Activated CD8-positive, alpha-beta T cell treated with anti-CD3 and anti-CD28 coated beads for 36 hours (primary cell): ENCODE data around the gene GPR176. TPM values are rescaled to one million over a fixed set of nuclear protein-coding genes. Genes with fewer than 3 reads are reported as not detected.

Source experiments
- ATAC-seq: fragments of 200-7000 bp; cut with Tn5 transposase; one replicate; pipeline ENCODE4 v1.10.0; 2021; ENCODE audit warnings: mild to moderate bottlenecking, moderate library complexity
- CTCF ChIA-PET: fragments of 350-600 bp; sonication (Branson Sonifier 250); formaldehyde crosslinking; loops from one replicate; lab custom pipeline; 2021; ENCODE audit warnings: antibody characterized with exemption; lab: Charles Lee
- POLR2A ChIA-PET: fragments of 350-600 bp; sonication (Branson Sonifier 250); formaldehyde crosslinking; loops from one replicate; lab custom pipeline; 2021; ENCODE audit warnings: antibody characterized with exemption; lab: Charles Lee
- DNase-seq: peaks from one replicate; pipeline ENCODE4 v3.0.0-alpha.2; 2020
- H3K27ac Mint-ChIP-seq: one replicate; pipeline ENCODE4 v1.8.0; 2021; ENCODE audit warnings: mild to moderate bottlenecking, mixed read lengths
- H3K27me3 Mint-ChIP-seq: one replicate; pipeline ENCODE4 v1.8.0; 2021; ENCODE audit warnings: mixed read lengths
- H3K36me3 Mint-ChIP-seq: one replicate; pipeline ENCODE4 v1.8.0; 2021; ENCODE audit warnings: low read depth, mixed read lengths
- H3K4me1 Mint-ChIP-seq: one replicate; pipeline ENCODE4 v1.8.0; 2021; ENCODE audit warnings: low read depth, mixed read lengths
- H3K4me3 Mint-ChIP-seq: one replicate; pipeline ENCODE4 v1.8.0; 2021; ENCODE audit warnings: mild to moderate bottlenecking, moderate library complexity, mixed read lengths
- H3K9me3 Mint-ChIP-seq: one replicate; pipeline ENCODE4 v1.8.0; 2021; ENCODE audit warnings: mixed read lengths
- intact Hi-C: fragments of 100-400 bp; cut with micrococcal nuclease; formaldehyde crosslinking; loops from one replicate; pipeline ENCODE4 v1.10.0; 2022
- total RNA-seq, 2 experiments: library from RNA; stranded (reverse); gene quantifications; one replicate each; pipeline ENCODE4 v1.2.3, GENCODE V29; 2021
- TF ChIP-seq, protein P1 (sequence below): fragments of 200-600 bp; IDR thresholded peaks from one replicate; pipeline ENCODE4 v1.8.0; 2022; ENCODE audit warnings: antibody characterized with exemption, mild to moderate bottlenecking

The GPR176 gene
- total RNA-seq, 2 experiments from 2014 or later, result 0.13 to 0.16 TPM

DNA sequence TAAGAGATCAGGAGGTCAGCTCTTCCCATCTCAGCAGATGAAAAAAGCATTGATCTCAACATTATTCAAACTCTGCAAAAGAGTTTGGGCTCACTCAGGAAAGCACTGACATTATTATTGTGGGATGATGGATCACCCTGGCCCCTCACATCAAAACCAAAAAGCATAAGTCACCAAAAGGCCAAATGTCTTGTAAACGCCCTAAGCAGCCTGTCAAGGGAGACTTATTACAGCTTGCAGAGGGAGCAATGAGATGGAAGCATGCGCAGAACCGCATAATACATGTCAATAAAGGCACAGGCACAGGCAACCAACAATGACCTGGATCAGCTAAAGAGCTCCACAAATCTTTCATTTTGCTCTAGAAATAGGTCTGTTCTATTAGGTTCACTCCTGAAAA is 142.0 kb downstream of the GPR176 start:
- H3K4me3 Mint-ChIP-seq, result no peak overlapping the region
- ChIA-PET CTCF (interaction anchor here (1.0 to 1.3 kb wide), 2 partner anchors 8 to 21 kb away, joined by 3 to 9 read pairs; no protein-coding TSS in a partner anchor), POLR2A (interaction anchor here (1.3 kb wide), 1 partner anchor 9 kb away, joined by 3 read pairs; no protein-coding TSS in a partner anchor)
- no peaks in the 10 kb centered on the region for H3K36me3 Mint-ChIP-seq
- ATAC-seq (no peak), DNase-seq (no peak)
- peaks cover 24% of the 10 kb centered on the region for H3K4me1 Mint-ChIP-seq
- intact Hi-C loops, result no loop called here
- TF ChIP-seq, protein P1, sequence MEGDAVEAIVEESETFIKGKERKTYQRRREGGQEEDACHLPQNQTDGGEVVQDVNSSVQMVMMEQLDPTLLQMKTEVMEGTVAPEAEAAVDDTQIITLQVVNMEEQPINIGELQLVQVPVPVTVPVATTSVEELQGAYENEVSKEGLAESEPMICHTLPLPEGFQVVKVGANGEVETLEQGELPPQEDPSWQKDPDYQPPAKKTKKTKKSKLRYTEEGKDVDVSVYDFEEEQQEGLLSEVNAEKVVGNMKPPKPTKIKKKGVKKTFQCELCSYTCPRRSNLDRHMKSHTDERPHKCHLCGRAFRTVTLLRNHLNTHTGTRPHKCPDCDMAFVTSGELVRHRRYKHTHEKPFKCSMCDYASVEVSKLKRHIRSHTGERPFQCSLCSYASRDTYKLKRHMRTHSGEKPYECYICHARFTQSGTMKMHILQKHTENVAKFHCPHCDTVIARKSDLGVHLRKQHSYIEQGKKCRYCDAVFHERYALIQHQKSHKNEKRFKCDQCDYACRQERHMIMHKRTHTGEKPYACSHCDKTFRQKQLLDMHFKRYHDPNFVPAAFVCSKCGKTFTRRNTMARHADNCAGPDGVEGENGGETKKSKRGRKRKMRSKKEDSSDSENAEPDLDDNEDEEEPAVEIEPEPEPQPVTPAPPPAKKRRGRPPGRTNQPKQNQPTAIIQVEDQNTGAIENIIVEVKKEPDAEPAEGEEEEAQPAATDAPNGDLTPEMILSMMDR, result no peak
- H3K9me3 Mint-ChIP-seq, result no peaks in the 10 kb centered on the region
- no peaks in the 10 kb centered on the region for H3K27me3 Mint-ChIP-seq
- no peak overlapping the region for H3K27ac Mint-ChIP-seq

DNA sequence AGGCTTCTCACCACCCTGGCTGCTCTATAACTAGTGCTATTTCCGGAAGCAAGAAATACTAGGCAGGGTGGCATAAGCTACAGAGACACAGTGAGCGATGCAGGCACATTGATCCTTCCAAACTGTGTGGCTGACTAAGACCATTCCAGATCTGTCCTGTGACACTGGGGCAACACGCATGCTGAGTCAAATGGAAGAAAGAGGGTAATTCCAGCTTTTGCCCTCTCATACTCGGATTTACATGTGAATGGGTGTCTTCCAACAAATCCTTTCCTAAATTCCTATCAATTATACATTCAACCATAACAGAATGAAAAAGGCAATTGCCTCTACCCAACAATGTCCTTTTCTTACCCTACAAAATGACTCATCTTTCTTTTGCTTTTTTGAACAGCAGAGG is 142.6 kb downstream of the GPR176 start:
- ChIA-PET CTCF (interaction anchor here (1.0 to 1.3 kb wide), 2 partner anchors 8 to 20 kb away, joined by 3 to 9 read pairs; no protein-coding TSS in a partner anchor), POLR2A (interaction anchor here (1.3 kb wide), 1 partner anchor 10 kb away, joined by 3 read pairs; no protein-coding TSS in a partner anchor)
- ATAC-seq (no peak), DNase-seq (no peak)
- H3K4me1 Mint-ChIP-seq, result peaks cover 24% of the 10 kb centered on the region
- no peak overlapping the region for H3K4me3 Mint-ChIP-seq
- H3K9me3 Mint-ChIP-seq, result no peaks in the 10 kb centered on the region
- H3K36me3 Mint-ChIP-seq, result no peaks in the 10 kb centered on the region
- intact Hi-C loops, result no loop called here
- TF ChIP-seq, protein P1, result no peak
- H3K27ac Mint-ChIP-seq, result no peak overlapping the region
- H3K27me3 Mint-ChIP-seq, result no peaks in the 10 kb centered on the region

DNA sequence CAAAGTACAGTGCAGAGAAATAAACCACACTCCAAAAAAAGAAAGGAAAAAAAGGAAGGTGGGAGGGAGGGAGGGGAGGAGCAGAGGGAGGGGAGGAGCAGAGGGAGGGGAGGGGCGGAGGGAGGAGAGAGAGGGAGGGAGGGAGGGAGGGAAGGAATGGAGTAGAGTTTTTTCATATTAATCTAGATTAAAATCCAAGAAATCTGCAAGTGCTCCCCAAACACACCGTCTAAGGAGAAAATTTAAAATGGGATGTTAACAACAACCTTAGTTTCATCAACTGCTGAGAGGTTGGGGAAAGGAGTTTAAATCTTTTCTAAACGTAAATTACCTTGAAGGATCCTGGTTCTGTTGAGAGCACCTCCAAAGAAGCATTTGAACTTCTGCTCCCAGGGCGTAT is 144.0 kb downstream of the GPR176 start:
- DNase-seq, result no peak
- no peak for ATAC-seq
- H3K27ac Mint-ChIP-seq, result no peak overlapping the region
- H3K36me3 Mint-ChIP-seq, result no peaks in the 10 kb centered on the region
- no peaks in the 10 kb centered on the region for H3K27me3 Mint-ChIP-seq
- TF ChIP-seq, protein P1, result no peak
- no peak overlapping the region for H3K4me3 Mint-ChIP-seq
- ChIA-PET POLR2A (no interaction called here), CTCF (no interaction called here)
- H3K4me1 Mint-ChIP-seq, result peaks cover 20% of the 10 kb centered on the region
- intact Hi-C loops, result no loop called here
- no peaks in the 10 kb centered on the region for H3K9me3 Mint-ChIP-seq

DNA sequence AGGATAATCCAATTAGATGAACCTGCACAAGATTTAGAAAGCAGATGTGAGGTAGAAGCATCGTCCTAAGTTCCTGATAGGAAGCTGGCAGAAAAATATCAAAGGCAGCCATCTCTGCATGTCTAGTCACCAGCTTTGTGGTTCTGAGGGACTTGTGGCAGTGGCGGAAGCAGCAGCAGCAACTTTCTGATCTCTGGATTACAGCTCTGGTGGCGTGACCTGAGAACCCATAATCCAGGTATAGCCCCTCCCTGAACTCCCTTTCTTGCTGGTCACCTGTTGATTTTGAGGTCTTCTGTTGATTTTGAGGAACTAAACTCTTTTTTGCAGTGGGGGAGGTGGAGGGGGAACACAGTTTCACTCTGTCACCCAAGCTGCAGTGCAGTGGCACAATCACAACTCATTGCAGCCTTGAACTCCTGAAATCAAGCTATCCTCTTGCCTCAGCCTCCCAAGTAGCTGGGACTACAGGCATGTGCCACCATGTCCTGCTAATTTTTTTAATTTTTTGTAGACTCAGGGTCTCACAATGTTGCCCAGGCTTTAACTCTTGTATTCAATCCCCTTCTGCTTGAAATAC is 145.3 kb downstream of the GPR176 start:
- TF ChIP-seq, protein P1, result no peak
- H3K9me3 Mint-ChIP-seq, result no peaks in the 10 kb centered on the region
- ChIA-PET POLR2A (interaction anchor here (0.8 to 0.9 kb wide), 2 partner anchors 142 to 145 kb away, joined by 3 read pairs; no protein-coding TSS in a partner anchor), CTCF (interaction anchor here (1.4 kb wide), 1 partner anchor 18 kb away, joined by 13 read pairs; no protein-coding TSS in a partner anchor)
- H3K36me3 Mint-ChIP-seq, result no peaks in the 10 kb centered on the region
- peak; percentile 90 for ATAC-seq
- peak; percentile 72 for DNase-seq
- H3K4me1 Mint-ChIP-seq, result peaks cover 20% of the 10 kb centered on the region
- H3K4me3 Mint-ChIP-seq, result peak overlapping the region; percentile 41
- peak overlapping the region; percentile 69 for H3K27ac Mint-ChIP-seq
- intact Hi-C loops, result no loop called here
- H3K27me3 Mint-ChIP-seq, result no peaks in the 10 kb centered on the region
